Panc1 (cell line): Measurements from ENCODE around the gene KCNMA1. TPM values are rescaled to one million over a fixed set of nuclear protein-coding genes. Genes with fewer than 3 reads are reported as not detected.
A peak's percentile ranks its signal among the peaks of the same experiment; 100 is the strongest.

Source experiments
- ATAC-seq: fragments of 200-7000 bp; cut with Tn5 transposase; 2 replicates; pipeline ENCODE4 v1.9.1; 2020; ENCODE audit warnings: mild to moderate bottlenecking, moderate library complexity
- BruUV-seq: library from RNA; stranded (reverse); fragments of 400-500 nt; replicated peaks from 2 replicates; lab custom pipeline; 2021; lab: Mats Ljungman, UMichigan
- CTCF ChIA-PET: fragments of 300-600 bp; sonication (Branson Sonifier 250); formaldehyde crosslinking; loops from one replicate; lab custom pipeline; 2022; ENCODE audit warnings: antibody characterized with exemption; lab: Charles Lee
- POLR2A ChIA-PET: fragments of 300-600 bp; sonication (Branson Sonifier 250); formaldehyde crosslinking; loops from one replicate; lab custom pipeline; 2022; ENCODE audit warnings: antibody characterized with exemption; lab: Charles Lee
- DNase-seq: peaks from one replicate; pipeline ENCODE4 v3.0.0-alpha.2; 2010; ENCODE audit warnings: low read depth, low spot score
- H3K27ac ChIP-seq: 2 replicates; pipeline ENCODE4 v1.5.1; 2011; ENCODE audit warnings: mild to moderate bottlenecking, low read length, inconsistent platforms
- H3K27me3 ChIP-seq: fragments of 200-500 bp; sonication (Bioruptor generic); 2 replicates; pipeline ENCODE4 v1.6.0; 2014; ENCODE audit warnings: low read length, inconsistent platforms; ENCODE audit not compliant: control insufficient read depth, insufficient read depth
- H3K36me3 ChIP-seq: fragments of 200-500 bp; sonication (Bioruptor generic); 2 replicates; pipeline ENCODE4 v1.5.1; 2014; ENCODE audit warnings: inconsistent platforms, mild to moderate bottlenecking, low read length, moderate library complexity; ENCODE audit not compliant: control insufficient read depth, insufficient read depth
- H3K4me1 ChIP-seq: 2 replicates; pipeline ENCODE4 v1.5.1; 2011; ENCODE audit warnings: inconsistent platforms, mild to moderate bottlenecking, low read length, moderate library complexity; ENCODE audit not compliant: control insufficient read depth, insufficient read depth
- H3K4me3 ChIP-seq, 2 experiments: 2 replicates each; pipeline ENCODE4 v1.5.1; 2011 to 2012; ENCODE audit warnings: low read depth in 2 of 2, low read length in 2 of 2, mild to moderate bottlenecking in 2 of 2, inconsistent platforms in 1 of 2, moderate library complexity in 1 of 2
- H3K9me3 ChIP-seq: fragments of 200-500 bp; sonication (Bioruptor generic); 2 replicates; pipeline ENCODE4 v1.5.1; 2014; ENCODE audit warnings: low read depth, mild to moderate bottlenecking, inconsistent platforms, low read length, moderate library complexity; ENCODE audit not compliant: control insufficient read depth, insufficient read depth
- POLR2AphosphoS5 ChIP-seq: IDR thresholded peaks from 2 replicates; pipeline ENCODE4 v1.6.1; 2012; ENCODE audit warnings: mild to moderate bottlenecking, low read depth, low read length, moderate library complexity
- SIN3A ChIP-seq: IDR thresholded peaks from 2 replicates; pipeline ENCODE4 v1.6.1; 2012; ENCODE audit warnings: low read depth, mild to moderate bottlenecking, low read length, moderate library complexity, borderline replicate concordance; ENCODE audit not compliant: insufficient read depth
- TCF7L2 ChIP-seq: IDR thresholded peaks from 2 replicates; pipeline ENCODE4 v1.6.1; 2011; ENCODE audit warnings: mild to moderate bottlenecking, low read depth, low read length, inconsistent platforms
- in situ Hi-C: cut with HindIII; loops from 2 replicates; pipeline ENCODE4 v1.10.0; 2016; ENCODE audit warnings: low sequenced_read_pairs, low pct_unique_long_range_greater_than_20kb
- intact Hi-C: fragments of 100-400 bp; cut with micrococcal nuclease; formaldehyde crosslinking; loops from one replicate; pipeline ENCODE4 v1.10.0; 2022; ENCODE audit not compliant: unreplicated experiment
- total RNA-seq: library from RNA; stranded (reverse); gene quantifications from one replicate; pipeline ENCODE4 v1.2.1, GENCODE V29; 2021; ENCODE audit not compliant: unreplicated experiment
- TF ChIP-seq, protein P1 (sequence below), 2 experiments: IDR thresholded peaks; 2 replicates each; pipeline ENCODE4 v1.6.1; 2011 to 2012; ENCODE audit warnings: low read depth in 2 of 2, control low read depth in 1 of 2, low read length in 1 of 2, mild to moderate bottlenecking in 1 of 2, moderate library complexity in 1 of 2; ENCODE audit not compliant: insufficient read depth in 1 of 2
- TF ChIP-seq, protein P2 (sequence below): fragments of 450-650 bp; IDR thresholded peaks from 2 replicates; pipeline ENCODE4 v1.5.1; 2017; ENCODE audit warnings: mild to moderate bottlenecking

Gene KCNMA1
- total RNA-seq, 1 experiment from 2014 or later: 91.9 TPM

DNA sequence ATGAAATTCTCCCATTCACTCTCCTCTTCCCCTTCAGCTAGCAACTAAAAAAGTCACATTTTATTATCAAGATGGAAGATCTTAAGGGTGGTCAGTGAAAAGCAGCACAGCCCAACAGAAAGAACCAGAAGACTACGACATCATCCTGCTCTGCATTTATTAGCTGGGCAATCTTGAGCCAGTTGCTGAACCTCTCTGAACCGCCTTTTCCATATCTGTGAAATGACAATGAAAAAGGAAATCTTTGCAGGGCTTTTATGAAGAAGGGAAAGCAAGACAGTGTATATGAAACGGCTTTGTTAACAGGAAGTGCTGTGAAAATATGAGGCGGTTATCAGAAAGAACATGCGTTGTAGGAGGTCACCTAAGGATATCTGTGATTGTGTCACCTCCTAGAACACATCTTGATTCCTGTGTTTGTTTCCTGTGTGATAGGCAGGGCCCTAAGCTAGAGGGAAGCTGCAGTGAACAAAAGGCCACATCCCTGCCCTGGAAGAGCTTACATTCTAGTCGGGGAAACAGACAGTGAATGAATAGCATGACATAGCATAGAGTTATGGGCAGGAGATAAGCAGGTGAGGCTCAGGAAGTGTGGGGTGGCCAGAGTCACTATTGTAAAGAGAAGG is 36.0 kb upstream of the KCNMA1 start:
- ChIA-PET CTCF (interaction anchor here (0.6 kb wide), 1 partner anchor 17 kb away, joined by 7 read pairs; no protein-coding TSS in a partner anchor), POLR2A (no interaction called here)
- Histone ChIP-seq H3K27me3 (peaks cover 14% of the 10 kb centered on the region), H3K4me1 (no peaks in the 10 kb centered on the region), H3K9me3 (no peaks in the 10 kb centered on the region), H3K36me3 (no peaks in the 10 kb centered on the region), H3K27ac (no peak overlapping the region), H3K4me3 (no peak overlapping the region)
- no TSS peak for BruUV-seq
- intact Hi-C loops (no loop called here), in situ Hi-C loops (no loop called here)
- DNase-seq (no peak), ATAC-seq (no peak)
- TF ChIP-seq SIN3A: no peak
- no peak for TF ChIP-seq POLR2AphosphoS5
- TF ChIP-seq TCF7L2: no peak
- TF ChIP-seq, protein P1, sequence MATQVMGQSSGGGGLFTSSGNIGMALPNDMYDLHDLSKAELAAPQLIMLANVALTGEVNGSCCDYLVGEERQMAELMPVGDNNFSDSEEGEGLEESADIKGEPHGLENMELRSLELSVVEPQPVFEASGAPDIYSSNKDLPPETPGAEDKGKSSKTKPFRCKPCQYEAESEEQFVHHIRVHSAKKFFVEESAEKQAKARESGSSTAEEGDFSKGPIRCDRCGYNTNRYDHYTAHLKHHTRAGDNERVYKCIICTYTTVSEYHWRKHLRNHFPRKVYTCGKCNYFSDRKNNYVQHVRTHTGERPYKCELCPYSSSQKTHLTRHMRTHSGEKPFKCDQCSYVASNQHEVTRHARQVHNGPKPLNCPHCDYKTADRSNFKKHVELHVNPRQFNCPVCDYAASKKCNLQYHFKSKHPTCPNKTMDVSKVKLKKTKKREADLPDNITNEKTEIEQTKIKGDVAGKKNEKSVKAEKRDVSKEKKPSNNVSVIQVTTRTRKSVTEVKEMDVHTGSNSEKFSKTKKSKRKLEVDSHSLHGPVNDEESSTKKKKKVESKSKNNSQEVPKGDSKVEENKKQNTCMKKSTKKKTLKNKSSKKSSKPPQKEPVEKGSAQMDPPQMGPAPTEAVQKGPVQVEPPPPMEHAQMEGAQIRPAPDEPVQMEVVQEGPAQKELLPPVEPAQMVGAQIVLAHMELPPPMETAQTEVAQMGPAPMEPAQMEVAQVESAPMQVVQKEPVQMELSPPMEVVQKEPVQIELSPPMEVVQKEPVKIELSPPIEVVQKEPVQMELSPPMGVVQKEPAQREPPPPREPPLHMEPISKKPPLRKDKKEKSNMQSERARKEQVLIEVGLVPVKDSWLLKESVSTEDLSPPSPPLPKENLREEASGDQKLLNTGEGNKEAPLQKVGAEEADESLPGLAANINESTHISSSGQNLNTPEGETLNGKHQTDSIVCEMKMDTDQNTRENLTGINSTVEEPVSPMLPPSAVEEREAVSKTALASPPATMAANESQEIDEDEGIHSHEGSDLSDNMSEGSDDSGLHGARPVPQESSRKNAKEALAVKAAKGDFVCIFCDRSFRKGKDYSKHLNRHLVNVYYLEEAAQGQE (IDR thresholded peaks at IDR 0.05; ENCODE audit: insufficient read depth in 1 of 2, low read depth in 2 of 2, low read length in 1 of 2): no peak
- TF ChIP-seq, protein P2, sequence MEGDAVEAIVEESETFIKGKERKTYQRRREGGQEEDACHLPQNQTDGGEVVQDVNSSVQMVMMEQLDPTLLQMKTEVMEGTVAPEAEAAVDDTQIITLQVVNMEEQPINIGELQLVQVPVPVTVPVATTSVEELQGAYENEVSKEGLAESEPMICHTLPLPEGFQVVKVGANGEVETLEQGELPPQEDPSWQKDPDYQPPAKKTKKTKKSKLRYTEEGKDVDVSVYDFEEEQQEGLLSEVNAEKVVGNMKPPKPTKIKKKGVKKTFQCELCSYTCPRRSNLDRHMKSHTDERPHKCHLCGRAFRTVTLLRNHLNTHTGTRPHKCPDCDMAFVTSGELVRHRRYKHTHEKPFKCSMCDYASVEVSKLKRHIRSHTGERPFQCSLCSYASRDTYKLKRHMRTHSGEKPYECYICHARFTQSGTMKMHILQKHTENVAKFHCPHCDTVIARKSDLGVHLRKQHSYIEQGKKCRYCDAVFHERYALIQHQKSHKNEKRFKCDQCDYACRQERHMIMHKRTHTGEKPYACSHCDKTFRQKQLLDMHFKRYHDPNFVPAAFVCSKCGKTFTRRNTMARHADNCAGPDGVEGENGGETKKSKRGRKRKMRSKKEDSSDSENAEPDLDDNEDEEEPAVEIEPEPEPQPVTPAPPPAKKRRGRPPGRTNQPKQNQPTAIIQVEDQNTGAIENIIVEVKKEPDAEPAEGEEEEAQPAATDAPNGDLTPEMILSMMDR: no peak

- no TSS peak for BruUV-seq
- TF ChIP-seq, protein P2: no peak
- TF ChIP-seq SIN3A (no peak), TCF7L2 (no peak), POLR2AphosphoS5 (no peak)
- TF ChIP-seq, protein P1 (IDR thresholded peaks at IDR 0.05; ENCODE audit: insufficient read depth in 1 of 2, low read depth in 2 of 2, low read length in 1 of 2): no peak
- Histone ChIP-seq H3K4me3 (no peak overlapping the region), H3K27me3 (peaks cover 14% of the 10 kb centered on the region), H3K9me3 (no peaks in the 10 kb centered on the region), H3K27ac (no peak overlapping the region), H3K36me3 (no peaks in the 10 kb centered on the region), H3K4me1 (no peaks in the 10 kb centered on the region)
- ChIA-PET POLR2A (no interaction called here), CTCF (interaction anchor here (0.6 to 1.2 kb wide), 2 partner anchors 17 to 38 kb away, joined by 3 to 7 read pairs; no protein-coding TSS in a partner anchor)
- 0 out of 2 replicates have a peak, but pooled peaks have one; percentile 24 for ATAC-seq
- intact Hi-C loops (no loop called here), in situ Hi-C loops (no loop called here)
- no peak for DNase-seq
Measured at GRCh38 chr10:77673101-77673500, 35.5 kb upstream of the KCNMA1 start.
